HEK293 (cell line): Measurements from ENCODE around the gene SSBP1.

Experiments used
- CTCF ChIP-seq: fragments of 450-650 bp; formaldehyde crosslinking; IDR thresholded peaks from 2 replicates; pipeline ENCODE4 v1.5.1; 2016; ENCODE audit warnings: missing biosample characterization, missing genetic modification characterization
- KLF16 ChIP-seq: fragments of 450-650 bp; formaldehyde crosslinking; IDR thresholded peaks from 2 replicates; pipeline ENCODE4 v1.5.1; 2017; ENCODE audit warnings: missing biosample characterization, missing genetic modification characterization
- PATZ1 ChIP-seq: fragments of 450-650 bp; formaldehyde crosslinking; IDR thresholded peaks from 2 replicates; pipeline ENCODE4 v1.5.1; 2016; ENCODE audit warnings: missing biosample characterization, missing genetic modification characterization
- ZBTB7A ChIP-seq: fragments of 450-650 bp; formaldehyde crosslinking; IDR thresholded peaks from 2 replicates; pipeline ENCODE4 v1.5.1; 2016; ENCODE audit warnings: low read depth, missing biosample characterization, missing genetic modification characterization
- ZFP41 ChIP-seq: fragments of 450-650 bp; formaldehyde crosslinking; IDR thresholded peaks from 2 replicates; pipeline ENCODE4 v1.5.1; 2016; ENCODE audit warnings: missing biosample characterization, missing genetic modification characterization, borderline replicate concordance
- ZNF274 ChIP-seq, 2 experiments: fragments of 200-500 bp in 1 of 2; fragments of 450-650 bp in 1 of 2; sonication (Bioruptor generic) in 1 of 2; formaldehyde crosslinking in 1 of 2; IDR thresholded peaks; 2 replicates each; pipeline versions ENCODE4 v1.5.1 to v1.6.1; 2014 to 2016; ENCODE audit warnings: borderline replicate concordance in 1 of 2, inconsistent platforms in 1 of 2, low read length in 1 of 2, missing biosample characterization in 1 of 2, missing genetic modification characterization in 1 of 2
- ZNF610 ChIP-seq: fragments of 450-650 bp; formaldehyde crosslinking; IDR thresholded peaks from 2 replicates; pipeline ENCODE4 v1.5.1; 2016; ENCODE audit warnings: missing biosample characterization, missing genetic modification characterization, borderline replicate concordance
- TF ChIP-seq, protein P1 (sequence below): fragments of 450-650 bp; formaldehyde crosslinking; IDR thresholded peaks from 2 replicates; pipeline ENCODE4 v1.5.1; 2016; ENCODE audit warnings: missing biosample characterization, missing genetic modification characterization

DNA sequence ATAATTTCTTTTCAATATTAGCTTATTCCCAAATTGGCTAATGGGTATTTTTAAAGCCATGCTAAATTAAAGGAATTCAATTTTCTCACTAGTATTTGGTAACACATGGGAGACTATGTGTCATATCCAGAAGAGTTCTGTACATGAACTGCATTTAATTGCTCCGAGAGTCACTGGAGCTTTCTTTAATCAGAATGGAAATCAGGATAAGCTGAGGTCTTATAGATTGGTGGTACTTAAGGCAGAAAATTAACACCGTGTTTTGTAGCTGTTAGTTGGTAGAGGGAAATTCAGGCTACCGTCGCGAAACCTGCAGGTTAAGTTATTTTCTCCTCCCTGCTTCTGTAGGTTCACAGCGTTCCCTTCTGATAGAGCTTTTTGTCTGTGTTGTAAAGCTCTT, 29.8 kb upstream of the SSBP1 start, which contains the start of gene WEE2:
- no peak for TF ChIP-seq ZNF610
- TF ChIP-seq, protein P1, sequence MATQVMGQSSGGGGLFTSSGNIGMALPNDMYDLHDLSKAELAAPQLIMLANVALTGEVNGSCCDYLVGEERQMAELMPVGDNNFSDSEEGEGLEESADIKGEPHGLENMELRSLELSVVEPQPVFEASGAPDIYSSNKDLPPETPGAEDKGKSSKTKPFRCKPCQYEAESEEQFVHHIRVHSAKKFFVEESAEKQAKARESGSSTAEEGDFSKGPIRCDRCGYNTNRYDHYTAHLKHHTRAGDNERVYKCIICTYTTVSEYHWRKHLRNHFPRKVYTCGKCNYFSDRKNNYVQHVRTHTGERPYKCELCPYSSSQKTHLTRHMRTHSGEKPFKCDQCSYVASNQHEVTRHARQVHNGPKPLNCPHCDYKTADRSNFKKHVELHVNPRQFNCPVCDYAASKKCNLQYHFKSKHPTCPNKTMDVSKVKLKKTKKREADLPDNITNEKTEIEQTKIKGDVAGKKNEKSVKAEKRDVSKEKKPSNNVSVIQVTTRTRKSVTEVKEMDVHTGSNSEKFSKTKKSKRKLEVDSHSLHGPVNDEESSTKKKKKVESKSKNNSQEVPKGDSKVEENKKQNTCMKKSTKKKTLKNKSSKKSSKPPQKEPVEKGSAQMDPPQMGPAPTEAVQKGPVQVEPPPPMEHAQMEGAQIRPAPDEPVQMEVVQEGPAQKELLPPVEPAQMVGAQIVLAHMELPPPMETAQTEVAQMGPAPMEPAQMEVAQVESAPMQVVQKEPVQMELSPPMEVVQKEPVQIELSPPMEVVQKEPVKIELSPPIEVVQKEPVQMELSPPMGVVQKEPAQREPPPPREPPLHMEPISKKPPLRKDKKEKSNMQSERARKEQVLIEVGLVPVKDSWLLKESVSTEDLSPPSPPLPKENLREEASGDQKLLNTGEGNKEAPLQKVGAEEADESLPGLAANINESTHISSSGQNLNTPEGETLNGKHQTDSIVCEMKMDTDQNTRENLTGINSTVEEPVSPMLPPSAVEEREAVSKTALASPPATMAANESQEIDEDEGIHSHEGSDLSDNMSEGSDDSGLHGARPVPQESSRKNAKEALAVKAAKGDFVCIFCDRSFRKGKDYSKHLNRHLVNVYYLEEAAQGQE (tag by site-specific recombination), result no peak
- TF ChIP-seq ZNF274 (IDR thresholded peaks at IDR 0.05; ENCODE audit: low read length), result no peak
- TF ChIP-seq ZNF274 (tag by site-specific recombination; IDR thresholded peaks at IDR 0.05; ENCODE audit: borderline replicate concordance), result no peak
- no peak for TF ChIP-seq PATZ1
- no peak for TF ChIP-seq KLF16 (tag by site-specific recombination)
- TF ChIP-seq ZBTB7A (tag by site-specific recombination), result no peak
- TF ChIP-seq CTCF (tag by site-specific recombination), result no peak
- TF ChIP-seq ZFP41 (tag by site-specific recombination), result no peak
